ENCODE data around the gene ARTN. TPM values are rescaled to one million over a fixed set of nuclear protein-coding genes. Genes with fewer than 3 reads are reported as not detected.
A peak's percentile ranks its signal among the peaks of the same experiment; 100 is the strongest.

The ARTN gene
- total RNA-seq, 1 experiment from 2014 or later = 36.0 TPM

GRCh38 chr1:43981135-43981491, 47.5 kb downstream of the ARTN start:
- no peak for DNase-seq
- TF ChIP-seq EZH2 (IDR thresholded peaks at IDR 0.05; ENCODE audit: low read length, unreplicated experiment) (no peak), CTCF (conservative IDR thresholded peaks at IDR 0.05; ENCODE audit: low read depth, low read length) (no peak), EZH2phosphoT487 (IDR thresholded peaks at IDR 0.05; ENCODE audit: borderline replicate concordance, low read length) (no peak)
- Histone ChIP-seq H3K27ac (ENCODE audit: low read length) (no peak overlapping the region), H3K4me2 (ENCODE audit: low read length) (peak overlapping the region; percentile 97), H3K9me2 (replicated peaks; ENCODE audit: low read length) (no peaks in the 10 kb centered on the region), H3K4me1 (ENCODE audit: insufficient read depth, low read length) (peaks cover 42% of the 10 kb centered on the region), H3F3A (ENCODE audit: low read length, unreplicated experiment) (no peaks in the 10 kb centered on the region), H3K9ac (ENCODE audit: low read length) (no peak overlapping the region), H3K9me3 (ENCODE audit: low read length) (no peaks in the 10 kb centered on the region), H3K4me3 (ENCODE audit: low read length) (no peak overlapping the region; the same call in 1 of the 2 replicates), H3K79me2 (ENCODE audit: low read length) (peaks cover 70% of the 10 kb centered on the region), H4K20me1 (ENCODE audit: low read length) (peaks cover 18% of the 10 kb centered on the region; the same call in 1 of the 2 replicates), H2AFZ (ENCODE audit: low read length) (no peak overlapping the region), H3K27me3 (ENCODE audit: low read length) (no peaks in the 10 kb centered on the region), H3K36me3 (ENCODE audit: low read depth, low read length) (peaks cover 26% of the 10 kb centered on the region)
- POLR2A ChIA-PET (ENCODE audit: unreplicated experiment) = no interaction called here
- CTCF ChIA-PET = no interaction called here
- BruUV-seq (replicated peaks) = no TSS peak
- intact Hi-C loops (cut with micrococcal nuclease) = no loop called here
- no peak for ATAC-seq

GRCh38 chr1:43981636-43982035, 48.0 kb downstream of the ARTN start:
- H3K9me3 ChIP-seq (ENCODE audit: low read length) = no peaks in the 10 kb centered on the region
- intact Hi-C loops (cut with micrococcal nuclease) = no loop called here
- no peak for ATAC-seq
- H3K36me3 ChIP-seq (ENCODE audit: low read depth, low read length) = peaks cover 22% of the 10 kb centered on the region; the same call in 1 of the 2 replicates
- H3K9ac ChIP-seq (ENCODE audit: low read length) = no peak overlapping the region
- no peak overlapping the region for H3K4me3 ChIP-seq (ENCODE audit: low read length)
- H2AFZ ChIP-seq (ENCODE audit: low read length) = no peak overlapping the region
- BruUV-seq (replicated peaks) = no TSS peak
- H4K20me1 ChIP-seq (ENCODE audit: low read length) = 0 out of 2 replicates have a peak, but pooled peaks cover 13% of the 10 kb centered on the region
- no peak overlapping the region for H3K4me2 ChIP-seq (ENCODE audit: low read length)
- ChIA-PET POLR2A (ENCODE audit: unreplicated experiment) (interaction anchor here (0.6 kb wide), 1 partner anchor 49 kb away, joined by 13 read pairs; the partner anchor contains the start of gene SLC6A9), CTCF (no interaction called here)
- DNase-seq = no peak
- H3F3A ChIP-seq (ENCODE audit: low read length, unreplicated experiment) = no peaks in the 10 kb centered on the region
- no peaks in the 10 kb centered on the region for H3K27me3 ChIP-seq (ENCODE audit: low read length)
- TF ChIP-seq EZH2 (IDR thresholded peaks at IDR 0.05; ENCODE audit: low read length, unreplicated experiment) (no peak), CTCF (conservative IDR thresholded peaks at IDR 0.05; ENCODE audit: low read depth, low read length) (no peak), EZH2phosphoT487 (IDR thresholded peaks at IDR 0.05; ENCODE audit: borderline replicate concordance, low read length) (no peak)
- H3K9me2 ChIP-seq (replicated peaks; ENCODE audit: low read length) = no peaks in the 10 kb centered on the region
- peaks cover 65% of the 10 kb centered on the region for H3K79me2 ChIP-seq (ENCODE audit: low read length)
- H3K27ac ChIP-seq (ENCODE audit: low read length) = no peak overlapping the region
- peaks cover 37% of the 10 kb centered on the region for H3K4me1 ChIP-seq (ENCODE audit: insufficient read depth, low read length)

GRCh38 chr1:43982241-43982640, 48.6 kb downstream of the ARTN start:
- Histone ChIP-seq H3K27ac (ENCODE audit: low read length) (no peak overlapping the region), H3K36me3 (ENCODE audit: low read depth, low read length) (peaks cover 16% of the 10 kb centered on the region; the same call in 1 of the 2 replicates), H3K4me3 (ENCODE audit: low read length) (no peak overlapping the region), H3K9ac (ENCODE audit: low read length) (no peak overlapping the region), H2AFZ (ENCODE audit: low read length) (no peak overlapping the region), H3K4me1 (ENCODE audit: insufficient read depth, low read length) (peaks cover 31% of the 10 kb centered on the region), H4K20me1 (ENCODE audit: low read length) (0 out of 2 replicates have a peak, but pooled peaks cover 7% of the 10 kb centered on the region), H3K27me3 (ENCODE audit: low read length) (no peaks in the 10 kb centered on the region), H3K79me2 (ENCODE audit: low read length) (peaks cover 59% of the 10 kb centered on the region), H3K4me2 (ENCODE audit: low read length) (no peak overlapping the region), H3K9me2 (replicated peaks; ENCODE audit: low read length) (no peaks in the 10 kb centered on the region), H3K9me3 (ENCODE audit: low read length) (no peaks in the 10 kb centered on the region), H3F3A (ENCODE audit: low read length, unreplicated experiment) (no peaks in the 10 kb centered on the region)
- DNase-seq (no peak), ATAC-seq (no peak)
- no peak for TF ChIP-seq CTCF (conservative IDR thresholded peaks at IDR 0.05; ENCODE audit: low read depth, low read length)
- TF ChIP-seq EZH2phosphoT487 (IDR thresholded peaks at IDR 0.05; ENCODE audit: borderline replicate concordance, low read length) = no peak
- no peak for TF ChIP-seq EZH2 (IDR thresholded peaks at IDR 0.05; ENCODE audit: low read length, unreplicated experiment)
- ChIA-PET CTCF (no interaction called here), POLR2A (ENCODE audit: unreplicated experiment) (interaction anchor here (0.6 kb wide), 1 partner anchor 49 kb away, joined by 13 read pairs; the partner anchor contains the start of gene SLC6A9)
- BruUV-seq (replicated peaks) = no TSS peak
- intact Hi-C loops (cut with micrococcal nuclease) = no loop called here

Data from PC-3 (cell line).